GM18861 (cell line): ENCODE data around the gene CELF1.

Experiments
- ATAC-seq: cut with Tn5 transposase; IDR thresholded peaks from one replicate; pipeline ENCODE4 v1.9.1; 2021; ENCODE audit not compliant: unreplicated experiment

The CELF1 gene

DNA sequence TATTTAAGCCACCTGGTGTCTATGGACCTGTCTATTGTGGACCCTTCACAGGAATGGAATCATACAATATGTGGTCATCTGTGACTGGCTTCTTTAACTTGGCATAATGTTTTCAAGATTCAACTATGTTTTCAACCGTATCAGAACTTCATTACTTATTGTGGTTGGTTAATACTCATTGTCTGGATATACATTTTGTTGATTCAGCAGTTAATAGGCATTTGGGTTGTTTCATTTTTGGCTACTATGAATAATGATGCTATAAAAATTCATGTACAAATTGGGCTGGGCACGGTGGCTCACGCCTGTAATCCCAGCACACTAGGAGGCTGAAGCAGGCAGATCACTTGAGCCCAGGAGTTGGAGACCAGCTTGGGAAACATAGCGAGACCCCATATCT lies 101.5 kb downstream of the CELF1 start:
- no peak for ATAC-seq

- ATAC-seq: no peak
Measured at GRCh38 chr11:47449541-47449940, 103.4 kb downstream of the CELF1 start.

DNA sequence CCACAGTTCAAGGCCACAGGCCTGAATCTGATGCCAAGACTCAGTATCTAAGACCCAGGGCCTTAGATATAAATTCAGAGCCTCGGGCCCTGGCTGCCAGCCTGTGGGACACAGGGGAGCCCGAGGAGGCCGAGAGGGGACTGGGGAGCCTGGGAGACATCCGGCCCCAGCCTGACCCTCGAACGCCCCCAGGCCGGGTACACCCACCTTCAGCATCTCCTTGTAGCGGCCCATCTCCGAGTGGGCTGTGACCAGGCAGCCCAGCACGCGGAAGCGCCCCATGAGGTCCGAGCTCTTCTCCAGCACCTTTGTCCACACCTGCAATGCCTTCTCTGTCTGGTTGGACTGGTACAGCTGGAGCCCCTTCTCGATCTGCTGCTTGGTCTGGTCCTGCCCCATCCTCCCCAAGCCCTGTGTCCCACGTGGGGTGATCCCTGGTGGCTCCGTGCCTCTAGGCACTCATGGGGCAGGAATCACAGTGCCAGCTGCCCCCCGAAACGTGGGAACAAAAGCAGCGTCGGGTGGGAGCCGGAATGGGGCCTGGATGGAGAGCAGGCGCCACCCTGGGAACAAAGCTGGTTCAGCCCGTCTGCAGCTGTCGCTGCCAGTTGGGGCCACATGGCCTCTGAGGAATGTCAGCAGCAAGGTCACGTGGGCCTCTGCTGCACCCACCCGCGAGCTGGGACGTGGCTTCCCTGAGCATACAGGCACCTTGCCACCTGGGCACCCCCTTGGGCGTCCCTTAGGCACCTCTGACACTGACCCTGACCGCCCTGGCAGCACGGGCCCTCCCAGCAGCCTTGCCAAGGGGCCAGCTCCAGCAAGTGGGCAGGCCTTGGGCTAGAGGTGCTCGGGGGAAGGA lies 104.1 kb downstream of the CELF1 start, which contains the start of gene RAPSN:
Gene RAPSN, minus strand, starts transcription at position 571 of the 862 bp plus-strand sequence. Its CDS starts 172 bp downstream, at position 399.
- no peak for ATAC-seq

GRCh38 chr11:47447906-47448305 lies 105.0 kb downstream of the CELF1 start:
- ATAC-seq: no peak

DNA sequence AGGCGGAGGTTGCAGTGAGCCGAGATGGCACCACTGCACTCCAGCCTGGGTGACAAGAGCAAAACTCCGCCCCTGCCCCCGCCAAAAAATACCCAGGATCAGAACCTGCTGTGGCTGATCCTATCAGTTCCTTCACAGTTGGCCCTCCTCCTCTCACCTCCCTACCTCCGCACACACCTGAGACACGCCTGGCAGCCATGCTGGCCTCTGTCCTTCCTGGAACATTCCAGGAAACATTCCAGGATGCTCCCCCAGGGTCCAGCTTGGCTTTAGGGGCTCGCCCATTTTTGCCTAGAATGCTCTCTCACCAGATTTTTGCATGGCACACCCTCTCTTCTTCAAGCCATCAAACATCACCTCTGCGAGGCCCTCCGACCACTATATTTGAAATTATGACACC lies 106.1 kb downstream of the CELF1 start:
- ATAC-seq: no peak

DNA sequence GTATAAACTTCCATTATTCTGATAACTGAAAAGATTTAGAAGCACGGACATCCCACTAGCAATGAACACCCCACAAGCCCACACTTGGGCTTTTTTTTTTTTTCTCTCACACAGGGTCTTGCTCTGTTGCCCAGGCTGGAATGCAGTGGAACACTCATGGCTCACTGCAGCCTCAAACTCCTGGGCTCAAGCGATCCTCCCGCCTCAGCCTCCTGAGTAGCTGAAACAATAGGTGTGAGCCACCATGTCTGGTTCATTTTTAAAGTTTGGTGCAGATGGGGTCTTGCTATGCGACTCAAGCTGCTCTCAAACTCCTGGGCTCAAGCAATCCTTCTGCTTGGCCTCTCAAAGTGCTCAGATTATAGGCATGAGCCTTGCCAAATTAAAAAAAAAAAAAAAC lies 107.1 kb downstream of the CELF1 start:
- ATAC-seq: no peak

- ATAC-seq: no peak
Measured at GRCh38 chr11:47443817-47444216, 109.1 kb downstream of the CELF1 start.

DNA sequence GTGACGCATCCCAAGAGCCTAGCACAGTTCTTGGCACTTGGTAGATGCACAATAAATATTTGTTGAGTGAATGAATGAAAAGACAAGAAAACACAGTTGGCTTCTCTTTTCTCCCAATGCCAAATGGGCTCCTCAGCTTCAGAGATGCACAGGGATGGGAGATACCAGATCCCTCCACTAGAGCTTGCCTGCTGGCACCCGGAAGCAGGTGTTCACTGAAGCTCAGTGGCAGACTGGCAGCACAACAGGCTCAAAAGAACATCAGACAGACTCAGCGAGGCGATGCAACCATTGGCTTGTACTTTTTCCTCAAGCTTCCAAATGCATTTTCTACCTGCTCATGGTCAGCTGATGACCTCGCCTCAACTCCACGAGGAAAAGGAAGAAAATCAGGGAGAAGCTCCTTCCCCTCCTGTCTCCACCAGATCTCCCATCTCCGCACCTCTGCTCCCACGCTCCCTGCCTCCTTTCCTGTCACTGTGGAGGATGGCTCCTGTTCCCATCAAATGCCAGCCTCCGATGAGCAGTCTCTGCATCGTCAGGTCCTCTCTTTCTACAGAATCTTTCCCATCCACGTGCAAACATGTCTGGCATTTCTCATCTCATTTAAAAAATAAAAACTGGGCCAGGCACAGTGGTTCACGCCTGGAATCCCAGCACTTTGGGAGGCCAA lies 109.8 kb downstream of the CELF1 start:
- no peak for ATAC-seq

- ATAC-seq: no peak
Measured at GRCh38 chr11:47442514-47442913, 110.4 kb downstream of the CELF1 start.

- no peak for ATAC-seq
Measured at GRCh38 chr11:47441421-47441820, 111.5 kb downstream of the CELF1 start.

DNA sequence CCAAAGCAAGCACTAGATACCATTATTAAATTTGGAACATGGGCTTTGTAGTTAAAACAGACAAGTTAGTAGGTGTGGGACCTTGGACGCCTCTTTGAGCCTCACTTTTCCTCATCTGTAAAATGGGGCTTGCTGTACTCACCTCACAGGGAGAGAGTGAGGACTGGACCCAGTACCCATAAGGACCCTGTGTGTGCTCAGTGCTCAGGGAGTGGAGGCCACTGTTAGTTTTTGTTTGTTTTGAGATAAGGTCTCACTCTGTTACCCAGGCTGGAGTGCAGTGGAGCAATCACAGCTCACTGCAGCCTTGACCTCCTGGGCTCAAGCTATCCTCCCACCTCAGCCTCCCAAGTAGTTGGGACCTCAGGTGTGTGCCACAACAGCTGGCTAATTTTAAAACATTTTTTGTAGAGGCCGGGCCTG lies 112.9 kb downstream of the CELF1 start:
- no peak for ATAC-seq

GRCh38 chr11:47438721-47439120 lies 114.2 kb downstream of the CELF1 start:
- no peak for ATAC-seq

- no peak for ATAC-seq
Measured at GRCh38 chr11:47437746-47438418, 115.0 kb downstream of the CELF1 start.

DNA sequence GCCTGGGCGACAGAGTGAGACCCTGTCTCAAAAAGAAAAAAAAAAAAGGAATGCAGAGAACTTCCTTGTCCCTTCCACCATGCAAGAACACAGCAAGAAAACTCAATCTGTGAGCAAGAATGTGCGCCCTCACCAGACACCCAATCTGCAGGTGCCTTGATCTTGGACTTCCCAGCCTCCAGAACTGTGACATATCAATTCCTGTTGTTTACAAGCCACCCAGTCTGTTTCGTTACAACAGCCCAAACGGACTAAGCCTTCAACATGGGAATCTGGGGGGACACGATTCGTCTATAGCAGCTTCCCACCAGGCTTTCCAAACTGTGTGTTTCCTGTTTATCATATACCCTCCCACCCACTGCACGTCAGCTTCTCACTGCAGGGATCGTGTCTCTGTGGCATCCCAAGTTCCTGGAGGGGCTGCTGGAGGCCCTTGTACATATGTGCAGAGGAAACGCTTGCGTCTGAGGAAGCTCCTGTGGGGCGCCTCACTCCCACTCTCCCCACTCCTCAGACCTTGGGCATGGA lies 115.7 kb downstream of the CELF1 start:
- no peak for ATAC-seq

DNA sequence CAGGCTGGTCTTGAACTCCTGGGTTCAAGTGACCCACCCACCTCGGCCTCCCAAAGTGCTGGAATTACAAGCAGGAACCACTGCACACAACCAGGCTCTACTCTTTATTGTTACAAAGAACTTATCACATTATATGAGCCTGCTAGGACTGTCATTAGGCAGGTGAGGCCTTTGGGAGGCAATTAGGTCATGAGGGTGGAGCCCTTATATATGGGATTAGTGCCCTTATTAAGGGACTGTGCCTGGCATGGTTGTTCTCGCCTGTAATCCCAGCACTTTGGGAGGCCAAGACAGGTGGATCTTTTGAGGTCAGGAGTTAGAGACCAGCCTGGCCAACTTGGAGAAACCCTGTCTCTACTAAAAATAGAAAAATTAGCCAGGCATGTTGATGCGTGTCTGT lies 116.2 kb downstream of the CELF1 start:
- ATAC-seq: no peak

DNA sequence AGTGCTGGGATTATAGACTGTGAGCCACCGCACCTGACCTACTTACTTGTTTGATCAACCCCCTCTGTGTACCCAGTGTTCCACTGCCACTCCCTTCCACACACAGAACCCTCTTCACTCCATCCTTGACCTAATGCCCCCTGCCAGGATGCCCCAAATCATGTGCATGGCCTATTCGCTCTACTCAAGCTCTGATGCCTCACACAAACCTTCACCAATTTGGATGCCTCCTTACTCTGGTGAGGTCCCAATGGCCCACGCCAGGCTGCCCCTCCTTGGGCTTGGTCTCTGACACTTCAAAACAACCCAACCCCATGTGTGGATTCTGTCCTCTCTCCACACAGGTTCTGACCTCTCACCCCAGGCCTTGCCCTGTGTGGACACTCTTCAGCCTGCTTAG lies 117.2 kb downstream of the CELF1 start:
- no peak for ATAC-seq

GRCh38 chr11:47434011-47434786 lies 118.7 kb downstream of the CELF1 start:
- no peak for ATAC-seq

- no peak for ATAC-seq
Measured at GRCh38 chr11:47433157-47433556, 119.8 kb downstream of the CELF1 start.

GRCh38 chr11:47431356-47432083 lies 121.4 kb downstream of the CELF1 start:
- ATAC-seq: no peak

- no peak for ATAC-seq
Measured at GRCh38 chr11:47430524-47430923, 122.4 kb downstream of the CELF1 start.
